Trophoblast cell (in vitro differentiated cells and primary cell): ENCODE measurements around the gene BCL3.

Experiments used
- DNase-seq, 2 donors: peaks; one replicate each; pipeline ENCODE4 v3.0.0-alpha.2; 2016
- H2AFZ ChIP-seq: 2 replicates; pipeline ENCODE4 v1.6.1; 2013; ENCODE audit warnings: low read length, moderate library complexity, mild to moderate bottlenecking; ENCODE audit not compliant: insufficient read depth, poor library complexity
- H2AK5ac ChIP-seq: 2 replicates; pipeline ENCODE4 v1.6.1; 2013; ENCODE audit warnings: mild to moderate bottlenecking, low read length
- H2BK120ac ChIP-seq: 2 replicates; pipeline ENCODE4 v1.6.1; 2013; ENCODE audit warnings: low read length, mild to moderate bottlenecking, moderate library complexity; ENCODE audit not compliant: insufficient read depth, poor library complexity
- H2BK12ac ChIP-seq: 2 replicates; pipeline ENCODE4 v1.6.1; 2013; ENCODE audit warnings: mild to moderate bottlenecking, low read length, moderate library complexity
- H2BK5ac ChIP-seq: 2 replicates; pipeline ENCODE4 v1.6.1; 2013; ENCODE audit warnings: low read length, low read depth, moderate library complexity, mild to moderate bottlenecking; ENCODE audit not compliant: poor library complexity
- H3K14ac ChIP-seq: 2 replicates; pipeline ENCODE4 v1.6.1; 2013; ENCODE audit warnings: mild to moderate bottlenecking, low read length
- H3K18ac ChIP-seq: 2 replicates; pipeline ENCODE4 v1.6.1; 2013; ENCODE audit warnings: mild to moderate bottlenecking, low read length
- H3K23ac ChIP-seq: 2 replicates; pipeline ENCODE4 v1.6.1; 2013; ENCODE audit warnings: low read length
- H3K27ac ChIP-seq: 2 replicates; pipeline ENCODE4 v1.5.1; 2013; ENCODE audit warnings: low read depth, mild to moderate bottlenecking, inconsistent platforms, low read length, moderate library complexity
- H3K27me3 ChIP-seq: 2 replicates; pipeline ENCODE4 v1.6.1; 2013; ENCODE audit warnings: inconsistent platforms, mild to moderate bottlenecking, low read length, moderate library complexity; ENCODE audit not compliant: insufficient read depth
- H3K36me3 ChIP-seq, 2 experiments: 1 replicate in 1 of 2; 2 replicates in 1 of 2; pipeline ENCODE4 v1.6.1; 2013; ENCODE audit warnings: low read length in 2 of 2, mild to moderate bottlenecking in 2 of 2, moderate library complexity in 1 of 2; ENCODE audit not compliant: insufficient read depth in 2 of 2, control insufficient read depth in 1 of 2
- H3K4ac ChIP-seq: 2 replicates; pipeline ENCODE4 v1.6.1; 2013; ENCODE audit warnings: low read depth, mild to moderate bottlenecking, low read length, moderate library complexity
- H3K4me1 ChIP-seq, 2 experiments: 1 replicate in 1 of 2; 2 replicates in 1 of 2; pipeline ENCODE4 v1.6.1; 2013; ENCODE audit warnings: low read length in 2 of 2, mild to moderate bottlenecking in 2 of 2, moderate library complexity in 1 of 2; ENCODE audit not compliant: insufficient read depth in 2 of 2, control insufficient read depth in 1 of 2
- H3K4me2 ChIP-seq: 2 replicates; pipeline ENCODE4 v1.6.1; 2013; ENCODE audit warnings: inconsistent platforms, mild to moderate bottlenecking, low read length, moderate library complexity
- H3K4me3 ChIP-seq: 2 replicates; pipeline ENCODE4 v1.5.1; 2013; ENCODE audit warnings: mild to moderate bottlenecking, low read depth, low read length, inconsistent platforms
- H3K79me1 ChIP-seq: one replicate; pipeline ENCODE4 v1.6.1; 2013; ENCODE audit warnings: low read length
- H3K79me2 ChIP-seq: 2 replicates; pipeline ENCODE4 v1.6.1; 2013; ENCODE audit warnings: low read length, mild to moderate bottlenecking; ENCODE audit not compliant: control insufficient read depth, insufficient read depth, poor library complexity
- H3K9ac ChIP-seq: 2 replicates; pipeline ENCODE4 v1.6.1; 2013; ENCODE audit warnings: mild to moderate bottlenecking, low read length
- H3K9me3 ChIP-seq: 2 replicates; pipeline ENCODE4 v1.6.1; 2013; ENCODE audit warnings: low read depth, mild to moderate bottlenecking, control low read depth, inconsistent platforms, low read length; ENCODE audit not compliant: insufficient read depth
- H4K12ac ChIP-seq: 2 replicates; pipeline ENCODE4 v1.6.1; 2013; ENCODE audit warnings: low read depth, mild to moderate bottlenecking, low read length, moderate library complexity
- H4K8ac ChIP-seq: 2 replicates; pipeline ENCODE4 v1.6.1; 2013; ENCODE audit warnings: low read depth, mild to moderate bottlenecking, low read length, moderate library complexity
- H4K91ac ChIP-seq: one replicate; pipeline ENCODE4 v1.6.1; 2013; ENCODE audit warnings: low read depth, mild to moderate bottlenecking, low read length, moderate library complexity
- WGBS: extraction: QIAGEN DNeasy Blood & Tissue Kit; methylation state at CpG from one replicate; pipeline ENCODE4 v1.1.7; 2013; ENCODE audit warnings: missing lambda C conversion rate; ENCODE audit not compliant: insufficient read length, insufficient coverage; ENCODE audit errors: extremely low coverage; 5-methylcytosine and 5-hydroxymethylcytosine counted together

Gene BCL3

DNA sequence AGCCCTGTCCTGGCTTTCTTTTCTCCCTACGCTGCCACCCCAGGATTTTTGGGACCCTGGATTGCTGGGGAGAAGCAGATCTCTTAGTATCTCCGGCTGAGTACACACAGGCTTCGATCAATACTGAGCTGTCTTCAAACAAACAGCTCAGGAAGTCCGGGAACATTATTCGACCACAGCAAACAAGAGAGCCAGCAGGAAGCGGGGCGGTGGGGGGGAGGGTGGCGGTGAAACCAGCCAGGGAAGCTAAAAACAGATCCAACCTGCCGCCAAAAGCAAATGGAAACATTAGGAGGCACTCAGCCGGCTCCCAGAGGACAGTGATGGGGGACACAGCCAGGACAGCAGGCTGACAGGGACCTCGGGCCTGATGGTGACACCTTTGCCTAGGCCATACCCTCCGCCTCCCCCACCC lies 48.2 kb downstream of the BCL3 start:
- DNase-seq, result no peak
- Histone ChIP-seq H3K4me2 (peak overlapping the region; percentile 22), H3K27ac (peak overlapping the region; percentile 29)

DNA sequence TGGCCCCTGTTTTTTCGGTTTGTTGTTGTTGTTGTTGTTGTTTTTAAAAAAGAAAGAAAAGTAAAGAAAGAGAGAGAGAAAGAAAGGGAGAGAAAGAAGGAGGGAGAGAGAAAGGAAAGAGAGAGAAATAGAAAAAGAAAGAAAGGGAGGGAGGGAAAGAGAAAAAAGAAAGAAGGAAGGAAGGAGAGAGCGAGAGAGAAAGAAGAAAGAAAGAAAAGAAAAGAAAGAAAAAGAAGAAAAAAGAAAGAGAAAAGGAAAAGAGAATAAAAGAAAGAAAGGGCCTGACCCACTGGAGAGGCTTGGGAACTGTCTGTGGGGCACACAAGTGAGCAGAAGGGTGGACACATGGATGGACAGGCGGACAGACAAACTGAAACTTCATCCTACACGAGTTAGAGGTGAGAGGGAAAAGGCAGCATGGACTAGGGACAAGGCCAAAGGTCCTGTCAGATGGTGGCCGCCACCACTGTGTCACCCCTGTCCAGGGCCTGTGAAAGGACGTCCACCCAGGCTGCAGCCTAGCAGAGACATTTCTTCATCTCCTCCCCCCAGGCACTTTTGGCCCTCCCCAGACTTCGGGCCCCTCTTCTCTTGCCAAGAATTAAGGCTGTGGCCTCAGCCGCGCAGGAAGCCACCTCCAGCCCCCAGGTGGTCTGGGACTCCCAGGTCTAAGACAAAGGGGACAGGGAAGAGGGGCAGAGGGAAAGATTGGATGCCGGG lies 51.3 kb downstream of the BCL3 start:
- Histone ChIP-seq H2BK12ac (no peak overlapping the region), H4K12ac (no peak overlapping the region), H3K4ac (no peak overlapping the region), H3K4me1 (peaks cover 4 to 5% of the 10 kb centered on the region in 2 experiments), H3K4me2 (no peak overlapping the region), H3K9ac (no peak overlapping the region), H3K9me3 (no peaks in the 10 kb centered on the region), H4K8ac (no peak overlapping the region), H2BK5ac (no peak overlapping the region), H3K27me3 (no peaks in the 10 kb centered on the region), H2AFZ (no peak overlapping the region), H3K23ac (no peak overlapping the region), H2AK5ac (no peak overlapping the region), H3K14ac (no peak overlapping the region), H3K4me3 (no peak overlapping the region), H4K91ac (no peak overlapping the region), H3K79me1 (no peaks in the 10 kb centered on the region), H3K79me2 (no peaks in the 10 kb centered on the region), H2BK120ac (no peak overlapping the region), H3K36me3 (no peaks in the 10 kb centered on the region), H3K18ac (no peak overlapping the region), H3K27ac (no peak overlapping the region)
- no peak for DNase-seq
- WGBS, result no CpG with 5 or more reads among the region's 10 CpGs

More for the DNA sequence above, 48.2 kb downstream of the BCL3 start:
- peak overlapping the region; percentile 38 for H4K91ac ChIP-seq
- H3K27me3 ChIP-seq, result no peaks in the 10 kb centered on the region
- H3K18ac ChIP-seq, result no peak overlapping the region
- H3K36me3 ChIP-seq, result no peaks in the 10 kb centered on the region
- H2AFZ ChIP-seq, result no peak overlapping the region
- H2AK5ac ChIP-seq, result no peak overlapping the region
- H2BK5ac ChIP-seq, result no peak overlapping the region
- no peak overlapping the region for H3K23ac ChIP-seq
- peak overlapping the region; percentile 82 for H4K8ac ChIP-seq
- peak overlapping the region; percentile 27 for H2BK120ac ChIP-seq
- H2BK12ac ChIP-seq, result peak overlapping the region; percentile 68
- H4K12ac ChIP-seq, result no peak overlapping the region
- no CpG with 5 or more reads among the region's 12 CpGs for WGBS
- H3K79me1 ChIP-seq, result no peaks in the 10 kb centered on the region
- no peak overlapping the region for H3K9ac ChIP-seq
- no peaks in the 10 kb centered on the region for H3K9me3 ChIP-seq
- H3K4ac ChIP-seq, result no peak overlapping the region
- H3K79me2 ChIP-seq, result no peaks in the 10 kb centered on the region
- H3K4me1 ChIP-seq, result peaks cover 4 to 10% of the 10 kb centered on the region in 2 experiments
- H3K4me3 ChIP-seq, result no peak overlapping the region
- H3K14ac ChIP-seq, result no peak overlapping the region

DNA sequence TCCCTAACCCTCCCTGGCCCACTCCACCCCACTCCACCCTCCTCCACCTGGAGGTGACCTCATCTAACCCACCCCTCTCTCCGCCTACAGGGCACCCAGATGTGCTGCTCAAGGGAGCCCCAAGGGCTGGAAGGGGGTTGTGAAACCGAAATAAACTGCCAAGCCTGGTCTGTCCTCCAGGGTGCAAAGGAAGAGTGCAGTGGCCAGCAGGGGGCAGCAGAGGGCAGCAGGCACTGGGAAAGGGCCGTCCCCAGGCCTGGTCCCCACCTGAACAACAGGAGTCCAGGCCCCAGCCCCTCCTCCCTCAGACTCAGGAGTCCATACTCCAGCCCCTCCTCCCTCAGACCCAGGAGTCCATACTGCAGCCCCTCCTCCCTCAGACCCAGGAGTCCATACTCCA lies 52.0 kb downstream of the BCL3 start:
- Histone ChIP-seq H2BK120ac (no peak overlapping the region), H2BK12ac (no peak overlapping the region), H3K79me2 (no peaks in the 10 kb centered on the region), H3K4me2 (no peak overlapping the region), H3K4me3 (no peak overlapping the region), H3K9me3 (no peaks in the 10 kb centered on the region), H3K9ac (peak overlapping the region; percentile 75), H3K23ac (no peak overlapping the region), H4K12ac (no peak overlapping the region), H3K27me3 (no peaks in the 10 kb centered on the region), H2AFZ (no peak overlapping the region), H4K8ac (no peak overlapping the region), H4K91ac (no peak overlapping the region), H3K18ac (no peak overlapping the region), H3K4ac (no peak overlapping the region), H3K79me1 (no peaks in the 10 kb centered on the region), H2AK5ac (no peak overlapping the region), H3K27ac (no peak overlapping the region), H3K36me3 (no peaks in the 10 kb centered on the region), H3K14ac (no peak overlapping the region), H3K4me1 (peaks cover 4 to 5% of the 10 kb centered on the region in 2 experiments), H2BK5ac (no peak overlapping the region)
- no CpG with 5 or more reads among the region's 3 CpGs for WGBS
- DNase-seq, result peak; percentile 73 to 81

DNA sequence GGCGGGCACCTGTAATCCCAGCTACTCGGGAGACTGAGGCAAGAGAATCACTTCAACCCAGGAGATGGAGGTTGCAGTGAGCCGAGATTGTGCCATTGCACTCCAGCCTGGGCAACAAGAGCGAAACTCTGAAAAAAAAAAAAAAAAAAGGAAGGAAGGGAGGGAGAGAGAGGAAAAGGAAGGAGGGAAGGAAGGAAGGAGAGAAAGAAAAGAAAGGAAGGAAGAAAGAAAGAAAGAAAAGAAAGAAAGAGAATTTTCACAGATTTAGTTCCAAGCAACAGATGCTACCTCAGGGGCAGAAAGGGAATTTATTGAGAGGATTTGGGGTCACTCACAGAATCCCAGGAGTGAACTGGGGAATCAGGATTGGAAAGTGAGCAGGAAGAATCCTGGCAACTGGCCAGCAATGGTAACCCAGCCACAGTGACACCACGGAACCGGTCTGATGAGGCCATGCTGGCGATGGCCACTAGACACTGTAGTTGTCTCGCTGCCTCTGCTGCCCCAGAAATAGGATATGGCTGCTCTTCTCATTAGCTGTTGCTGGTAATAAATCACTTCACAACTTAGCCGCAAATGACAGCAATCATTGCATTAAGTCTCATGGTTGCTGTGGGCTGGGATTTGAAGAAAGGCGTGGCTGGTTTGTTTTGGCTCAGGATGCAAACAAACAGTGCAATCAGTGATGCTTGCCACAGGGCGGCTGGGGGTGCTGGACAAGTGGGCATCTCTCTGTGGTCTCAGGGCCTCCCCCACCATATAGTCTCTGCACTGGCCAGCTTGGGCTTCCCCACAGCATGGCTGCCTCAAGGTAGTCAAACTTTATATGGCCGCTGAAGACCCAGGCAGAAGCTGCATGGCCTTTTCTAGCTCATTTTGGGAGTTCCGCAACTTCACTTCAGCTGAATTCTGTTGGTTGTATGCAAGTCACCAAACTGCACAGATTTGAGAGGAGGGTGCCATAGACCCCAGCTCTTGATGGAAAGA lies 55.2 kb downstream of the BCL3 start:
- Histone ChIP-seq H3K4me1 (peaks cover 7 to 9% of the 10 kb centered on the region in 2 experiments), H3K4me3 (no peak overlapping the region), H2BK120ac (no peak overlapping the region), H3K79me2 (peaks cover 3% of the 10 kb centered on the region), H2AFZ (no peak overlapping the region), H4K8ac (no peak overlapping the region), H2BK5ac (no peak overlapping the region), H4K12ac (no peak overlapping the region), H4K91ac (no peak overlapping the region), H3K23ac (no peak overlapping the region), H3K79me1 (peaks cover 7% of the 10 kb centered on the region), H3K9me3 (no peaks in the 10 kb centered on the region), H2BK12ac (no peak overlapping the region), H3K14ac (no peak overlapping the region), H3K9ac (no peak overlapping the region), H3K4me2 (no peak overlapping the region), H3K4ac (no peak overlapping the region), H3K36me3 (no peaks in the 10 kb centered on the region), H3K18ac (no peak overlapping the region), H2AK5ac (no peak overlapping the region), H3K27me3 (no peaks in the 10 kb centered on the region), H3K27ac (no peak overlapping the region)
- peak in 1 of 2 donors; percentile 14 for DNase-seq
- no CpG with 5 or more reads among the region's 13 CpGs for WGBS
